GM12865 (cell line): ENCODE results near the gene SCAF11.

Experiments
- DNase-seq: peaks from one replicate; pipeline ENCODE4 v3.0.0; 2010; ENCODE audit warnings: low read depth
- H3K4me3 ChIP-seq: 2 replicates; pipeline ENCODE4 v1.5.1; 2011; ENCODE audit warnings: mild to moderate bottlenecking, low read depth, low read length, control low read depth
- CTCF ChIP-seq: IDR thresholded peaks from 2 replicates; pipeline ENCODE4 v1.5.1; 2011; ENCODE audit warnings: low read length, control low read depth, low read depth, inconsistent platforms; ENCODE audit not compliant: insufficient read depth; ENCODE audit errors: missing control alignments

Gene SCAF11

GRCh38 chr12:45895961-45896360 is 94.4 kb downstream of the SCAF11 start:
- TF ChIP-seq CTCF: no peak
- no peak for DNase-seq
- H3K4me3 ChIP-seq: no peak overlapping the region

GRCh38 chr12:45893240-45893639 is 97.1 kb downstream of the SCAF11 start:
- no peak for TF ChIP-seq CTCF
- no peak for DNase-seq
- no peak overlapping the region for H3K4me3 ChIP-seq

GRCh38 chr12:45890276-45890675 is 100.1 kb downstream of the SCAF11 start:
- H3K4me3 ChIP-seq: no peak overlapping the region
- TF ChIP-seq CTCF: no peak
- no peak for DNase-seq

GRCh38 chr12:45887544-45887943 is 102.8 kb downstream of the SCAF11 start:
- no peak for DNase-seq

GRCh38 chr12:45886685-45887084 is 103.7 kb downstream of the SCAF11 start:
- no peak overlapping the region for H3K4me3 ChIP-seq
- TF ChIP-seq CTCF: no peak
- DNase-seq: no peak

More at GRCh38 chr12:45887544-45887943, 102.8 kb downstream of the SCAF11 start:
- no peak overlapping the region for H3K4me3 ChIP-seq
- TF ChIP-seq CTCF: no peak

- no peak overlapping the region for H3K4me3 ChIP-seq
- no peak for DNase-seq
- no peak for TF ChIP-seq CTCF
These were observed 107.2 kb downstream of the SCAF11 start for GRCh38 chr12:45883187-45883586.

GRCh38 chr12:45880533-45880932 is 109.8 kb downstream of the SCAF11 start:
- no peak for TF ChIP-seq CTCF

More at GRCh38 chr12:45880533-45880932, 109.8 kb downstream of the SCAF11 start:
- no peak overlapping the region for H3K4me3 ChIP-seq
- no peak for DNase-seq
